GM12891 (cell line): Measurements from ENCODE around the gene KHDRBS1. TPM values are rescaled to one million over a fixed set of nuclear protein-coding genes. Genes with fewer than 3 reads are reported as not detected.
A peak's percentile ranks its signal among the peaks of the same experiment; 100 is the strongest.

Experiments used
- DNase-seq: peaks from one replicate; pipeline ENCODE4 v3.0.0; 2011; ENCODE audit warnings: low spot score; ENCODE audit not compliant: insufficient read length
- FAIRE-seq: peaks from 2 replicates; lab custom pipeline; 2011; peaks lifted over from hg19 to GRCh38; lab: Jason Lieb, UNC
- PAX5 ChIP-seq: IDR thresholded peaks from 2 replicates; pipeline ENCODE4 v1.6.1; 2011; ENCODE audit warnings: low read length, moderate library complexity, mild to moderate bottlenecking; ENCODE audit not compliant: insufficient read depth, severe bottlenecking
- POLR2A ChIP-seq: IDR thresholded peaks from 2 replicates; pipeline ENCODE4 v1.6.1; 2011; ENCODE audit warnings: low read depth, low read length, control low read depth
- POLR2AphosphoS5 ChIP-seq: IDR thresholded peaks from 2 replicates; pipeline ENCODE4 v1.6.1; 2011; ENCODE audit warnings: low read depth, low read length, control low read depth
- POU2F2 ChIP-seq: IDR thresholded peaks from 2 replicates; pipeline ENCODE4 v1.6.1; 2011; ENCODE audit warnings: low read depth, mild to moderate bottlenecking, control low read depth, low read length, moderate library complexity
- SPI1 ChIP-seq: IDR thresholded peaks from 2 replicates; pipeline ENCODE4 v1.6.1; 2011; ENCODE audit warnings: low read depth, low read length, control low read depth
- TAF1 ChIP-seq: IDR thresholded peaks from 2 replicates; pipeline ENCODE4 v1.6.1; 2011; ENCODE audit warnings: low read depth, low read length, control low read depth
- polyA plus RNA-seq: library from polyadenylated mRNA; unstranded; fragments of >200 nt; gene quantifications from one replicate; pipeline ENCODE4 v1.2.1, GENCODE V29; 2012; ENCODE audit warnings: low read depth, missing spikeins, inconsistent platforms; ENCODE audit not compliant: missing spikeins

KHDRBS1 gene
- polyA plus RNA-seq = 96.0 TPM

GRCh38 chr1:32013386-32014198, at the start of gene KHDRBS1:
Gene KHDRBS1 (plus strand): TSS chr1:32013868. CDS start chr1:32013996, 128 bp downstream.
- TF ChIP-seq POLR2A = peak; percentile 82
- no peak for TF ChIP-seq SPI1
- TF ChIP-seq POU2F2 = no peak; the same call in 1 of the 2 replicates
- peak; percentile 89 for TF ChIP-seq POLR2AphosphoS5
- TF ChIP-seq PAX5 = peak; percentile 46
- TF ChIP-seq TAF1 = peak; percentile 82
- FAIRE-seq = peak; percentile 100
- peak; percentile 98 for DNase-seq

- no peak for DNase-seq
- TF ChIP-seq PAX5 (no peak), POLR2A (no peak), POLR2AphosphoS5 (no peak), TAF1 (no peak), POU2F2 (no peak), SPI1 (no peak)
- no peak for FAIRE-seq
Observed at GRCh38 chr1:31970873-31971272, 42.8 kb upstream of the KHDRBS1 start.

- DNase-seq (no peak), FAIRE-seq (no peak)
- TF ChIP-seq POLR2A (no peak), POLR2AphosphoS5 (no peak), POU2F2 (no peak), SPI1 (no peak), PAX5 (no peak), TAF1 (no peak)
Observed at GRCh38 chr1:31976401-31976800, 37.3 kb upstream of the KHDRBS1 start.

GRCh38 chr1:31977385-31978131, 36.1 kb upstream of the KHDRBS1 start:
- TF ChIP-seq POU2F2 (no peak), PAX5 (no peak), SPI1 (no peak), POLR2AphosphoS5 (no peak), TAF1 (no peak), POLR2A (no peak)
- DNase-seq = no peak
- FAIRE-seq = no peak

- DNase-seq = no peak
- no peak for FAIRE-seq
- TF ChIP-seq POU2F2 (no peak), POLR2A (no peak), TAF1 (no peak), PAX5 (no peak), SPI1 (no peak), POLR2AphosphoS5 (no peak)
Observed at GRCh38 chr1:31978843-31979400, 34.7 kb upstream of the KHDRBS1 start.

GRCh38 chr1:31980835-31981455, 32.7 kb upstream of the KHDRBS1 start:
- DNase-seq = no peak
- peak; percentile 59 for FAIRE-seq
- TF ChIP-seq SPI1 = peak; percentile 91
- TF ChIP-seq POLR2AphosphoS5 = no peak
- no peak for TF ChIP-seq POLR2A

- no peak for DNase-seq
- FAIRE-seq = no peak
- TF ChIP-seq PAX5 (no peak), POU2F2 (no peak), TAF1 (no peak), POLR2AphosphoS5 (no peak), SPI1 (no peak), POLR2A (no peak)
Observed at GRCh38 chr1:31981456-31981839, 32.2 kb upstream of the KHDRBS1 start.

- FAIRE-seq = peak; percentile 20
- 0 out of 2 replicates have a peak, but pooled peaks have one; percentile 33 for TF ChIP-seq SPI1
- no peak for TF ChIP-seq POLR2A
- TF ChIP-seq POLR2AphosphoS5 = no peak
- TF ChIP-seq POU2F2 = no peak
- no peak for TF ChIP-seq TAF1
- no peak for TF ChIP-seq PAX5
Observed at GRCh38 chr1:31981972-31982371, 31.7 kb upstream of the KHDRBS1 start.

More at GRCh38 chr1:31981972-31982371, 31.7 kb upstream of the KHDRBS1 start:
- DNase-seq = no peak
